H1 (cell line): ENCODE measurements around the gene OR10A6. TPM values are rescaled to one million over a fixed set of nuclear protein-coding genes. Genes with fewer than 3 reads are reported as not detected.
A peak's percentile ranks its signal among the peaks of the same experiment; 100 is the strongest.

Experiments
- CTCF ChIA-PET: fragments of 300-600 bp; sonication (Branson Sonifier 250); formaldehyde crosslinking; loops from one replicate; lab custom pipeline; 2021; ENCODE audit not compliant: partially characterized antibody; lab: Charles Lee
- POLR2A ChIA-PET: fragments of 300-600 bp; sonication (Branson Sonifier 250); formaldehyde crosslinking; loops from one replicate; lab custom pipeline; 2021; ENCODE audit warnings: inconsistent platforms; ENCODE audit not compliant: partially characterized antibody; lab: Charles Lee
- DNase-seq, 2 experiments: peaks; one replicate each; pipeline versions ENCODE4 v3.0.0 to v3.0.0-alpha.2; 2010 to 2022; ENCODE audit warnings: low spot score in 2 of 2, low read depth in 1 of 2, mixed read lengths in 1 of 2
- FAIRE-seq: peaks from 2 replicates; lab custom pipeline; 2011; peaks lifted over from hg19 to GRCh38; lab: Jason Lieb, UNC
- H2AFZ ChIP-seq: 2 replicates; pipeline ENCODE4 v1.8.1; 2012; ENCODE audit warnings: low read length, inconsistent platforms
- H2AK5ac ChIP-seq: 2 replicates; pipeline ENCODE4 v1.6.1; 2013; ENCODE audit warnings: low read depth, low read length
- H2BK120ac ChIP-seq: replicated peaks from 2 replicates; pipeline ENCODE3; 2013; ENCODE audit warnings: low read depth, low read length, inconsistent platforms
- H2BK12ac ChIP-seq: 2 replicates; pipeline ENCODE4 v1.6.1; 2013; ENCODE audit warnings: low read depth, low read length
- H2BK15ac ChIP-seq: 2 replicates; pipeline ENCODE4 v1.6.1; 2013; ENCODE audit warnings: low read length
- H2BK20ac ChIP-seq: 2 replicates; pipeline ENCODE4 v1.6.1; 2013; ENCODE audit warnings: low read length
- H2BK5ac ChIP-seq: 2 replicates; pipeline ENCODE4 v1.6.1; 2013; ENCODE audit warnings: low read depth, low read length
- H3K14ac ChIP-seq: 2 replicates; pipeline ENCODE4 v1.6.1; 2013; ENCODE audit warnings: inconsistent platforms; ENCODE audit not compliant: insufficient read length
- H3K18ac ChIP-seq: 2 replicates; pipeline ENCODE4 v1.6.1; 2013; ENCODE audit warnings: low read length; ENCODE audit errors: extremely low read depth
- H3K23ac ChIP-seq: 2 replicates; pipeline ENCODE4 v1.6.1; 2013; ENCODE audit warnings: inconsistent platforms; ENCODE audit not compliant: insufficient read length
- H3K23me2 ChIP-seq: 2 replicates; pipeline ENCODE4 v1.6.1; 2013; ENCODE audit warnings: low read depth, low read length
- H3K27ac ChIP-seq: 2 replicates; pipeline ENCODE4 v1.6.1; 2011; ENCODE audit warnings: low read depth, low read length, inconsistent platforms
- H3K27me3 ChIP-seq, 4 experiments: replicated peaks in 1 of 4; 1 replicate in 1 of 4; 2 replicates in 3 of 4; pipeline versions ENCODE4 v1.6.1 to v1.8.1; 2011 to 2013; ENCODE audit warnings: low read length in 3 of 4, mild to moderate bottlenecking in 3 of 4, inconsistent platforms in 2 of 4, mixed read lengths in 2 of 4, moderate library complexity in 1 of 4; ENCODE audit not compliant: control insufficient read depth in 3 of 4, insufficient read depth in 3 of 4; ENCODE audit errors: extremely low read depth in 1 of 4
- H3K36me3 ChIP-seq, 4 experiments: 2 replicates each; pipeline versions ENCODE4 v1.6.1 to v1.8.1; 2011 to 2013; ENCODE audit warnings: mild to moderate bottlenecking in 4 of 4, low read length in 3 of 4, moderate library complexity in 2 of 4, control low read depth in 1 of 4, inconsistent platforms in 1 of 4; ENCODE audit not compliant: insufficient read depth in 4 of 4, control insufficient read depth in 2 of 4
- H3K4ac ChIP-seq: replicated peaks from 2 replicates; pipeline ENCODE3; 2013; ENCODE audit warnings: low read length, low read depth, mixed read lengths, inconsistent platforms; ENCODE audit not compliant: insufficient read length
- H3K4me1 ChIP-seq, 4 experiments: replicated peaks in 1 of 4; 1 replicate in 1 of 4; 2 replicates in 3 of 4; pipeline versions ENCODE4 v1.6.1 to v1.8.1; 2011 to 2013; ENCODE audit warnings: low read length in 3 of 4, inconsistent platforms in 2 of 4, mixed read lengths in 1 of 4; ENCODE audit not compliant: insufficient read depth in 4 of 4, control insufficient read depth in 3 of 4
- H3K4me2 ChIP-seq, 2 experiments: 2 replicates each; pipeline versions ENCODE4 v1.6.1 to v1.8.1; 2011 to 2013; ENCODE audit warnings: low read depth in 2 of 2, low read length in 2 of 2, control low read depth in 1 of 2, inconsistent platforms in 1 of 2, mild to moderate bottlenecking in 1 of 2; ENCODE audit not compliant: insufficient read depth in 1 of 2
- H3K4me3 ChIP-seq, 4 experiments: fragments of 200-600, 300-600 bp in 1 of 4; sonication (generic), shearing (Covaris generic), sonication (Bioruptor Twin) in 1 of 4; 2 replicates each; pipeline versions ENCODE4 v1.5.1 to v1.8.1; 2011 to 2016; ENCODE audit warnings: low read length in 4 of 4, low read depth in 3 of 4, control low read depth in 2 of 4, inconsistent platforms in 2 of 4, mild to moderate bottlenecking in 2 of 4, mixed read lengths in 1 of 4, moderate library complexity in 1 of 4; ENCODE audit not compliant: insufficient read depth in 2 of 4; ENCODE audit errors: extremely low read depth in 1 of 4
- H3K56ac ChIP-seq: replicated peaks from 2 replicates; pipeline ENCODE3; 2013; ENCODE audit warnings: low read depth, mild to moderate bottlenecking, mixed read lengths, low read length, inconsistent platforms; ENCODE audit not compliant: insufficient read length
- H3K79me1 ChIP-seq: 2 replicates; pipeline ENCODE4 v1.6.1; 2013; ENCODE audit warnings: low read depth, low read length, control low read depth
- H3K79me2 ChIP-seq, 2 experiments: 2 replicates each; pipeline versions ENCODE4 v1.6.1 to v1.8.1; 2012 to 2013; ENCODE audit warnings: low read length in 2 of 2, mild to moderate bottlenecking in 2 of 2, inconsistent platforms in 1 of 2; ENCODE audit not compliant: insufficient read depth in 2 of 2, control insufficient read depth in 1 of 2
- H3K9ac ChIP-seq, 4 experiments: replicated peaks in 1 of 4; 1 replicate in 1 of 4; 2 replicates in 3 of 4; pipeline versions ENCODE4 v1.6.1 to v1.8.1; 2011 to 2013; ENCODE audit warnings: low read depth in 3 of 4, low read length in 3 of 4, control low read depth in 2 of 4, mild to moderate bottlenecking in 2 of 4, moderate library complexity in 2 of 4, inconsistent platforms in 1 of 4; ENCODE audit errors: extremely low read depth in 1 of 4
- H3K9me3 ChIP-seq, 2 experiments: 2 replicates each; pipeline versions ENCODE4 v1.6.1 to v1.8.1; 2012 to 2013; ENCODE audit warnings: mild to moderate bottlenecking in 2 of 2, moderate library complexity in 2 of 2, control low read depth in 1 of 2, inconsistent platforms in 1 of 2, low read depth in 1 of 2, low read length in 1 of 2, mixed read lengths in 1 of 2; ENCODE audit not compliant: insufficient read depth in 2 of 2
- H4K20me1 ChIP-seq, 2 experiments: replicated peaks in 1 of 2; 2 replicates each; pipeline versions ENCODE3 to v1.8.1; 2011 to 2013; ENCODE audit warnings: inconsistent platforms in 2 of 2, low read length in 2 of 2, mild to moderate bottlenecking in 1 of 2; ENCODE audit not compliant: insufficient read depth in 2 of 2, control insufficient read depth in 1 of 2
- H4K5ac ChIP-seq: 2 replicates; pipeline ENCODE4 v1.6.1; 2013; ENCODE audit warnings: low read length, low read depth, mixed read lengths, inconsistent platforms; ENCODE audit not compliant: insufficient read length
- H4K8ac ChIP-seq: 2 replicates; pipeline ENCODE4 v1.8.0; 2013; ENCODE audit warnings: mild to moderate bottlenecking, moderate library complexity, low read length, inconsistent platforms; ENCODE audit not compliant: insufficient read depth; ENCODE audit errors: extremely low read depth
- H4K91ac ChIP-seq: replicated peaks from 2 replicates; pipeline ENCODE3; 2013; ENCODE audit warnings: low read length, mixed read lengths, inconsistent platforms; ENCODE audit not compliant: insufficient read length
- ASH2L ChIP-seq: fragments of 200-600, 300-600 bp; sonication (generic); IDR thresholded peaks from one replicate; pipeline ENCODE4 v1.7.1; 2017; ENCODE audit warnings: low read length
- HDAC6 ChIP-seq: IDR thresholded peaks from one replicate; pipeline ENCODE4 v1.7.1; 2012; ENCODE audit warnings: low read depth, mild to moderate bottlenecking, inconsistent platforms, low read length, moderate library complexity
- ZNF274 ChIP-seq: IDR thresholded peaks from 2 replicates; pipeline ENCODE4 v1.7.0; 2012; ENCODE audit warnings: low read length, borderline replicate concordance; ENCODE audit errors: extremely low read depth
- WGBS, 2 experiments: shearing (Covaris generic) in 1 of 2; methylation state at CpG; one replicate each; pipeline versions ENCODE4 v1.1.6 to v1.1.7; 2013 to 2015; ENCODE audit warnings: low lambda C conversion rate in 2 of 2, mixed read lengths in 2 of 2, inconsistent platforms in 1 of 2, low coverage in 1 of 2, missing lambda C conversion rate in 1 of 2; ENCODE audit not compliant: insufficient replicate concordance in 2 of 2, insufficient coverage in 1 of 2, insufficient read length in 1 of 2; ENCODE audit errors: extremely low coverage in 1 of 2, missing lambda C conversion rate in 1 of 2; 5-methylcytosine and 5-hydroxymethylcytosine counted together
- polyA plus RNA-seq, 7 experiments: library from polyadenylated mRNA; depleted of rRNA in 3 of 7; stranded (reverse) in 5 of 7; unstranded in 2 of 7; fragments of >200 nt in 5 of 7; fragments of 200-250 nt in 2 of 7; gene quantifications; 1 replicate in 5 of 7; 2 replicates in 1 of 7; 4 replicates in 1 of 7; pipeline versions ENCODE4 v1.2.1 to v1.2.3, GENCODE V29; 2011 to 2013; ENCODE audit warnings: missing spikeins in 2 of 7, mixed read lengths in 2 of 7
- total RNA-seq: library from RNA; stranded (reverse); fragmentation: NEBNext Ultra II Directional; extraction: Animal tissue kit (Norgen Biotek cat#: 25700); gene quantifications from 2 replicates; pipeline ENCODE4 v1.2.1, GENCODE V29; 2021

Gene OR10A6
- total and polyA plus RNA-seq, 2 of the 8 experiments (the other 6 are each of a cell fraction or from before 2014, with no cell fraction given): not detected

DNA sequence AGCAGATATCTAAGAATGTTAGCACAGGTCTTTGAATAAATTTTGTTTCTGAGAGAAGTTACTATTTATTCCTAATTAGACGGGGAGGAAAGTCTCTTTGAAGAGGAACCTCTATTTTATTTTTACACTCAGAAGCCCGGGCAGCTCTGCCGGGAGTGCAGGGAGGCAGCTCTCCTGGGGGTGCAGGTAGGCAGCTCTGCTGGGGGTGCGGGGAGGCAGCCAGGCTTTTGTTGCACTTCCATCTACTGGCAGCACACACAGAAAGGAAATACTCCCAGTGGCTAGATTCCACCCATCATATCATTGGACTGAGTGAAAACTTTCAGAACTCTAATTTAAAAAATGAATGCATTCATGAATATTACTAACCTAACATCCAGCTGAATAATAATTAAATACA is 24.6 kb downstream of the OR10A6 start:
- Histone ChIP-seq H2BK20ac (no peak overlapping the region), H2AK5ac (no peak overlapping the region), H3K4me2 (peak overlapping the region in 1 of 2 experiments; percentile 84; a peak in 1 of 4 replicates), H3K14ac (no peak overlapping the region), H3K36me3 (no peaks in the 10 kb centered on the region), H2BK12ac (no peak overlapping the region; the same call in 1 of the 2 replicates), H3K4me1 (peaks cover 6 to 21% (median 16%) of the 10 kb centered on the region in 4 experiments), H3K27me3 (no peaks in the 10 kb centered on the region), H2BK15ac (no peak overlapping the region), H3K18ac (no peak overlapping the region), H2AFZ (no peak overlapping the region), H3K23ac (no peak overlapping the region), H4K20me1 (no peaks in the 10 kb centered on the region), H2BK5ac (0 out of 2 replicates have a peak overlapping the region, but pooled peaks have one; percentile 28), H3K9ac (no peak overlapping the region; a peak in 1 of 7 replicates), H3K9me3 (no peaks in the 10 kb centered on the region), H4K5ac (peak overlapping the region; percentile 62), H4K91ac (no peak overlapping the region), H2BK120ac (no peak overlapping the region), H3K4ac (no peak overlapping the region), H3K79me1 (no peaks in the 10 kb centered on the region), H3K79me2 (no peaks in the 10 kb centered on the region), H3K23me2 (no peaks in the 10 kb centered on the region), H3K4me3 (no peak overlapping the region; a peak in 1 of 8 replicates), H3K56ac (peak overlapping the region; percentile 6), H3K27ac (no peak overlapping the region), H4K8ac (no peak overlapping the region)
- WGBS, 2 experiments: 33% methylated on average over 4 of the region's 4 CpGs; no CpG with 5 or more reads in 1 of the 2 experiments
- DNase-seq (no peak), FAIRE-seq (no peak)
- CTCF ChIA-PET: interaction anchor here (0.6 to 7.3 kb wide), 9 partner anchors 14 to 1527 kb away, joined by 3 to 127 read pairs (median 12); partner anchors contain the start of gene EIF3F
- peak; percentile 37 for TF ChIP-seq ASH2L
- TF ChIP-seq ZNF274: no peak
- no peak for TF ChIP-seq HDAC6
- POLR2A ChIA-PET: interaction anchor here (1.1 to 5.5 kb wide), 9 partner anchors 11 to 112 kb away, joined by 3 to 58 read pairs (median 9); partner anchors contain the start of gene EIF3F
